Endothelial cell of umbilical vein (primary cell): ENCODE measurements around the gene CCDC102B. TPM values are rescaled to one million over a fixed set of nuclear protein-coding genes. Genes with fewer than 3 reads are reported as not detected.

Source experiments
- BruUV-seq: library from RNA; stranded (reverse); fragments of 400-500 nt; replicated peaks from 2 replicates; lab custom pipeline; 2021; lab: Mats Ljungman, UMichigan
- CTCF ChIA-PET: fragments of 300-600, 350-600 bp; sonication (Branson Sonifier 250); formaldehyde crosslinking; loops from one replicate; lab custom pipeline; 2021; ENCODE audit warnings: antibody characterized with exemption, inconsistent platforms; lab: Charles Lee
- POLR2A ChIA-PET: fragments of 300-600, 350-600 bp; sonication (Branson Sonifier 250); formaldehyde crosslinking; loops from one replicate; lab custom pipeline; 2021; ENCODE audit warnings: antibody characterized with exemption, inconsistent platforms; lab: Charles Lee
- DNase-seq: peaks from one replicate; pipeline ENCODE4 v3.0.0-alpha.2; 2011; ENCODE audit warnings: low read depth, low spot score
- FAIRE-seq: peaks from 2 replicates; lab custom pipeline; 2011; peaks lifted over from hg19 to GRCh38; lab: Jason Lieb, UNC
- H2AFZ ChIP-seq: 2 replicates; pipeline ENCODE4 v1.6.0; 2012; ENCODE audit warnings: low read depth, low read length, control low read depth, inconsistent platforms
- H3K27ac ChIP-seq: 2 replicates; pipeline ENCODE4 v1.5.1; 2011; ENCODE audit warnings: low read depth, mild to moderate bottlenecking, control low read depth, low read length, moderate library complexity; ENCODE audit not compliant: insufficient read depth
- H3K27me3 ChIP-seq, 2 experiments: 2 replicates each; pipeline versions ENCODE4 v1.6.0 to v1.6.1; 2011; ENCODE audit warnings: low read length in 2 of 2, mixed read lengths in 1 of 2; ENCODE audit not compliant: control insufficient read depth in 2 of 2, insufficient read depth in 2 of 2
- H3K36me3 ChIP-seq, 2 experiments: 2 replicates in 1 of 2; 3 replicates in 1 of 2; pipeline ENCODE4 v1.5.1; 2011; ENCODE audit warnings: low read length in 2 of 2, mild to moderate bottlenecking in 1 of 2, moderate library complexity in 1 of 2; ENCODE audit not compliant: control insufficient read depth in 2 of 2, insufficient read depth in 2 of 2; ENCODE audit errors: extremely low read depth in 1 of 2
- H3K4me1 ChIP-seq: 3 replicates; pipeline ENCODE4 v1.5.1; 2011; ENCODE audit warnings: mild to moderate bottlenecking, low read length; ENCODE audit not compliant: control insufficient read depth, insufficient read depth; ENCODE audit errors: extremely low read depth
- H3K4me2 ChIP-seq: 2 replicates; pipeline ENCODE4 v1.6.1; 2011; ENCODE audit warnings: low read length, control low read depth, mixed read lengths; ENCODE audit not compliant: insufficient read depth
- H3K4me3 ChIP-seq, 3 experiments: fragments of 200-600 bp in 1 of 3; sonication (generic), shearing (Covaris generic) in 1 of 3; replicated peaks in 1 of 3; 2 replicates each; pipeline ENCODE4 v1.5.1; 2011 to 2016; ENCODE audit warnings: control low read depth in 3 of 3, low read length in 3 of 3, mild to moderate bottlenecking in 2 of 3, inconsistent platforms in 1 of 3, low read depth in 1 of 3, moderate library complexity in 1 of 3; ENCODE audit not compliant: insufficient read depth in 1 of 3
- H3K79me2 ChIP-seq: 2 replicates; pipeline ENCODE4 v1.6.0; 2012; ENCODE audit warnings: low read length, inconsistent platforms; ENCODE audit not compliant: control insufficient read depth, insufficient read depth
- H3K9ac ChIP-seq: replicated peaks from 2 replicates; pipeline ENCODE3; 2011; ENCODE audit warnings: low read length, control low read depth; ENCODE audit not compliant: insufficient read depth; ENCODE audit errors: extremely low read depth
- H3K9me1 ChIP-seq: replicated peaks from 3 replicates; pipeline ENCODE4 v1.6.0; 2011; ENCODE audit warnings: mild to moderate bottlenecking, low read length; ENCODE audit not compliant: control insufficient read depth, insufficient read depth; ENCODE audit errors: extremely low read depth
- H3K9me3 ChIP-seq: replicated peaks from 2 replicates; pipeline ENCODE4 v1.5.1; 2012; ENCODE audit warnings: low read length, inconsistent platforms; ENCODE audit not compliant: control insufficient read depth, insufficient read depth
- H4K20me1 ChIP-seq: replicated peaks from 2 replicates; pipeline ENCODE3; 2011; ENCODE audit warnings: mild to moderate bottlenecking, low read length; ENCODE audit not compliant: control insufficient read depth, insufficient read depth; ENCODE audit errors: extremely low read depth
- CTCF ChIP-seq, 2 donors: IDR thresholded peaks; 1 replicate in 1 of 2; 2 replicates in 1 of 2; pipeline ENCODE4 v1.5.1; 2011; ENCODE audit warnings: low read length in 2 of 2, mild to moderate bottlenecking in 2 of 2, moderate library complexity in 2 of 2, control low read depth in 1 of 2, inconsistent platforms in 1 of 2, low read depth in 1 of 2; ENCODE audit not compliant: insufficient read depth in 1 of 2; ENCODE audit errors: extremely low read depth in 1 of 2
- FOS ChIP-seq: IDR thresholded peaks from 2 replicates; pipeline ENCODE4 v1.6.1; 2011; ENCODE audit warnings: mild to moderate bottlenecking, low read length, moderate library complexity, borderline replicate concordance; ENCODE audit not compliant: insufficient read depth
- GATA2 ChIP-seq: IDR thresholded peaks from 2 replicates; pipeline ENCODE4 v1.7.0; 2011; ENCODE audit warnings: low read depth, mild to moderate bottlenecking, moderate library complexity, mixed read lengths, low read length; ENCODE audit not compliant: insufficient read length, insufficient read depth
- MYC ChIP-seq: IDR thresholded peaks from one replicate; pipeline ENCODE4 v1.6.1; 2011; ENCODE audit warnings: mild to moderate bottlenecking, low read depth, low read length
- POLR2A ChIP-seq: IDR thresholded peaks from 2 replicates; pipeline ENCODE4 v1.6.1; 2012; ENCODE audit warnings: low read depth, mild to moderate bottlenecking, control low read depth, low read length
- dilution Hi-C: fragments of 300-500 bp; cut with MboI; formaldehyde crosslinking; loops from one replicate; pipeline ENCODE4 v1.15.0; 2019; ENCODE audit warnings: low sequenced_read_pairs; ENCODE audit not compliant: extremely low pct_ligation_motif_present
- intact Hi-C: fragments of 100-400 bp; cut with micrococcal nuclease; formaldehyde crosslinking; loops from one replicate; pipeline ENCODE4 v1.10.0; 2022
- polyA plus RNA-seq, 4 experiments: library from polyadenylated mRNA; depleted of rRNA in 3 of 4; stranded (reverse) in 3 of 4; unstranded in 1 of 4; fragments of >200 nt; gene quantifications; 2 replicates each; pipeline versions ENCODE4 v1.2.1 to v1.2.3, GENCODE V29; 2011 to 2012; ENCODE audit warnings: missing spikeins in 1 of 4
- total RNA-seq: library from RNA; stranded (reverse); gene quantifications from 2 replicates; pipeline ENCODE4 v1.2.3, GENCODE V29; 2021

Gene CCDC102B
- total and polyA plus RNA-seq, 2 donors (not counting 3 experiments of a cell fraction or from before 2014, with no cell fraction given), result 0.21 to 0.62 TPM

GRCh38 chr18:68984342-68984741 lies 186.5 kb downstream of the CCDC102B start:
- DNase-seq (no peak), FAIRE-seq (no peak)
- no peaks in the 10 kb centered on the region for H3K9me1 ChIP-seq
- no peak overlapping the region for H2AFZ ChIP-seq
- H3K4me1 ChIP-seq, result no peaks in the 10 kb centered on the region
- H3K9ac ChIP-seq, result no peak overlapping the region
- H4K20me1 ChIP-seq, result no peaks in the 10 kb centered on the region
- BruUV-seq, result no TSS peak
- intact Hi-C loops (no loop called here), dilution Hi-C loops (no loop called here)
- TF ChIP-seq GATA2 (no peak), FOS (no peak), CTCF (IDR thresholded peaks at IDR 0.05; ENCODE audit: extremely low read depth in 1 of 2, insufficient read depth in 1 of 2, low read depth in 1 of 2, low read length in 2 of 2) (no peak), POLR2A (no peak)
- no peaks in the 10 kb centered on the region for H3K27me3 ChIP-seq
- no peak overlapping the region for H3K4me2 ChIP-seq
- no peaks in the 10 kb centered on the region for H3K9me3 ChIP-seq
- CTCF ChIA-PET, result no interaction called here
- POLR2A ChIA-PET, result no interaction called here
- H3K27ac ChIP-seq, result no peak overlapping the region
- H3K36me3 ChIP-seq, result no peaks in the 10 kb centered on the region
- H3K79me2 ChIP-seq, result no peaks in the 10 kb centered on the region
- no peak overlapping the region for H3K4me3 ChIP-seq

- no peaks in the 10 kb centered on the region for H3K79me2 ChIP-seq
- H3K9ac ChIP-seq, result no peak overlapping the region
- H3K9me1 ChIP-seq, result no peaks in the 10 kb centered on the region
- H3K27ac ChIP-seq, result no peak overlapping the region
- no peaks in the 10 kb centered on the region for H3K27me3 ChIP-seq
- TF ChIP-seq CTCF (IDR thresholded peaks at IDR 0.05; ENCODE audit: extremely low read depth in 1 of 2, insufficient read depth in 1 of 2, low read depth in 1 of 2, low read length in 2 of 2), result no peak
- no peak for TF ChIP-seq MYC
- H3K4me2 ChIP-seq, result no peak overlapping the region
- no peak for FAIRE-seq
- no peak overlapping the region for H2AFZ ChIP-seq
- ChIA-PET CTCF (no interaction called here), POLR2A (no interaction called here)
- BruUV-seq, result no TSS peak
- no peak overlapping the region for H3K4me3 ChIP-seq
- H3K9me3 ChIP-seq, result no peaks in the 10 kb centered on the region
- dilution Hi-C loops (no loop called here), intact Hi-C loops (no loop called here)
- H3K36me3 ChIP-seq, result no peaks in the 10 kb centered on the region
- no peaks in the 10 kb centered on the region for H4K20me1 ChIP-seq
- no peaks in the 10 kb centered on the region for H3K4me1 ChIP-seq
- no peak for DNase-seq
Observed at GRCh38 chr18:68985172-68985820, 187.4 kb downstream of the CCDC102B start.
